Measurements from ENCODE around the gene CRELD1.

- peak; percentile 37; the same call in 1 of the 2 replicates for TF ChIP-seq GATA2 (IDR thresholded peaks at IDR 0.05; ENCODE audit: low read depth, low read length)
- TF ChIP-seq GATA3 (IDR thresholded peaks at IDR 0.05; ENCODE audit: low read depth, low read length), result no peak
These were observed 21.5 kb downstream of the CRELD1 start for GRCh38 chr3:9955067-9955502.
